ENCODE measurements around the gene FHAD1.

FHAD1 gene

GRCh38 chr1:15436881-15437442, 189.9 kb downstream of the FHAD1 start:
- DNase-seq (ENCODE audit: low read depth), result no peak

- no peak for DNase-seq (ENCODE audit: low read depth)
These were observed 192.3 kb downstream of the FHAD1 start for GRCh38 chr1:15439325-15439724.

GRCh38 chr1:15440357-15440756, 193.3 kb downstream of the FHAD1 start:
- no peak for DNase-seq (ENCODE audit: low read depth)

GRCh38 chr1:15441247-15441646, 194.2 kb downstream of the FHAD1 start:
- DNase-seq (ENCODE audit: low read depth), result no peak

- no peak for DNase-seq (ENCODE audit: low read depth)
These were observed 195.1 kb downstream of the FHAD1 start for GRCh38 chr1:15442119-15442518.

- no peak for DNase-seq (ENCODE audit: low read depth)
These were observed 195.7 kb downstream of the FHAD1 start for GRCh38 chr1:15442759-15443158.

GRCh38 chr1:15443281-15443680, 196.3 kb downstream of the FHAD1 start:
- DNase-seq (ENCODE audit: low read depth), result no peak

- DNase-seq (ENCODE audit: low read depth), result no peak
These were observed 197.7 kb downstream of the FHAD1 start for GRCh38 chr1:15444468-15445389.

- DNase-seq (ENCODE audit: low read depth), result no peak
These were observed 198.5 kb downstream of the FHAD1 start for GRCh38 chr1:15445390-15446122.

- DNase-seq (ENCODE audit: low read depth), result no peak
These were observed 199.2 kb downstream of the FHAD1 start for GRCh38 chr1:15446212-15446611.

All from EH (cell line).